Measurements from ENCODE around the gene ALG9.

- TF ChIP-seq POLR2A (IDR thresholded peaks at IDR 0.05) (no peak), CTCF (IDR thresholded peaks at IDR 0.05) (no peak)
Observed at GRCh38 chr11:111796696-111797095, 74.7 kb downstream of the ALG9 start.
